C4-2B (cell line): Measurements from ENCODE around the gene P2RX2.

Source experiments
- ZFX ChIP-seq: fragments of 450-650 bp; IDR thresholded peaks from 2 replicates; pipeline ENCODE4 v1.6.1; 2017
- TF ChIP-seq, protein P1 (sequence below): fragments of 450-650 bp; conservative IDR thresholded peaks from 2 replicates; pipeline ENCODE4 v1.5.1; 2017; ENCODE audit warnings: mild to moderate bottlenecking

DNA sequence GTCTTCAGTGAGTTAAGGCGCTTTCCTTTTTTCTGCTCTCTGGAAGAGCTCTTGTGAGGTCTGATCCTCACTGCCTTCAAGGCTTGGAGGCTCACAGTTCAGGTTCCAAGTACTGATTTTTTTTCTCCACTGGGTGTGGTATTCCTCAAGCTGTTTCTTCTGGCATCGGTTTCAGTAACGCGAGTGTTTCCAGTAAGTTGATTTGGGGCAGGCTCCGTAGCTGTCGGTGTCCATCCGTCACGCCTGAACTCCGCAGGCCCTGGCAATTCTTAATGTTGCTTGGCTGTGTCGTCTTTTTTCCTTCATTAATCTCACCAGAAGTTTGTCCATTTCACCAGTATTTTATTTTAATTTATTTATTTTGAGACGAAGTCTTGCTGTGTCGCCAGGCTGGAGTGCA lies 38.8 kb upstream of the P2RX2 start:
- TF ChIP-seq, protein P1, sequence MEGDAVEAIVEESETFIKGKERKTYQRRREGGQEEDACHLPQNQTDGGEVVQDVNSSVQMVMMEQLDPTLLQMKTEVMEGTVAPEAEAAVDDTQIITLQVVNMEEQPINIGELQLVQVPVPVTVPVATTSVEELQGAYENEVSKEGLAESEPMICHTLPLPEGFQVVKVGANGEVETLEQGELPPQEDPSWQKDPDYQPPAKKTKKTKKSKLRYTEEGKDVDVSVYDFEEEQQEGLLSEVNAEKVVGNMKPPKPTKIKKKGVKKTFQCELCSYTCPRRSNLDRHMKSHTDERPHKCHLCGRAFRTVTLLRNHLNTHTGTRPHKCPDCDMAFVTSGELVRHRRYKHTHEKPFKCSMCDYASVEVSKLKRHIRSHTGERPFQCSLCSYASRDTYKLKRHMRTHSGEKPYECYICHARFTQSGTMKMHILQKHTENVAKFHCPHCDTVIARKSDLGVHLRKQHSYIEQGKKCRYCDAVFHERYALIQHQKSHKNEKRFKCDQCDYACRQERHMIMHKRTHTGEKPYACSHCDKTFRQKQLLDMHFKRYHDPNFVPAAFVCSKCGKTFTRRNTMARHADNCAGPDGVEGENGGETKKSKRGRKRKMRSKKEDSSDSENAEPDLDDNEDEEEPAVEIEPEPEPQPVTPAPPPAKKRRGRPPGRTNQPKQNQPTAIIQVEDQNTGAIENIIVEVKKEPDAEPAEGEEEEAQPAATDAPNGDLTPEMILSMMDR, result no peak
- TF ChIP-seq ZFX, result no peak
